UCSD-AML1 (cell line): ENCODE results near the gene SLC13A1.
A peak's percentile ranks its signal among the peaks of the same experiment; 100 is the strongest.

ENCODE experiments used
- DNase-seq: peaks from one replicate; lab custom pipeline; 2025; ENCODE audit not compliant: unreplicated experiment; lab: John Stamatoyannopoulos, UW

SLC13A1 gene

DNA sequence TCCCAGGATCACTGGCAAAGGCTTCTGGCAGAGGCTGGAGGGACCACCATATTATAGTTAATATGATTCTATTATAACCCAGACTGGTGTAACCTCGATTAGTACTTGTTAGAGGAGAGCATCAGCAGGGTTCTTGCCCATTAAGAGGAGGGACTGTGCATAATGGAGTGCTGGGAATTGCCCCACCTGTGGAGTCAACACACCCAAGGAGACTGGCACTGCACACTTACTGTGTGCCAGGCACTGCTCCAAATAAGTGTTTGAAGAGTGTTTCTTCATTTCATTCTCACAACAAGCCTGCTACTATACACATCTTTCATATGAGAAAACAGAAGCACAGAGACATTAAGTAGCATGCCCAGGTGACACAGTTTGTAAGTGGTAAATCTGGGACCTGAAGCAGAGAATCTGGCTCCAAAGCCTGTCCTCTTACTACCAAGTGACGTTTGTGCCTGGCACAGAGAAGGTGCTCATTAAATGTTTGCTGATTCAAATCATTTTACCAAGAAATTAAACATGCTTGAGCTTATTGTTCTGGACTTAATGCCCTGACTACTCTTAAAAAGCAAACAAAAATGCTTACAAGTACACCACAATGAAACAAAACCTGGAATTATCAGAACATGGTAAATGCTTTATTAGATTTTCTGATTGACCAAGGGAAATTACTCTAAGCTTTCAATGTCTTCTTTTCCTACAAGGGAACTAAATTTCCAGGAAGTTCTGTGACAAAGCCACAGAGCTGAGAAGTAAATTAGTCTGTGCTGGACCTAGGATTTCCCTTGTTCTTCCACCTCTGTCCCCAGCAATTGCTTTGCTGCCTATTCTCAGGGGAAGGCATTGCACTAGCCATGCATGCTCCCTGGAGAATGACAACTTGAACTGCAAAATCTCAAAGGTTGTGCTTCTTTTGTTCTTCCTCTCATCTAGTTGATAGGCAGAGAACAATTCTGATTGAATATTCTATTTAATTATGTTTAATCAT, 809 bp downstream of the SLC13A1 start:
- DNase-seq = no peak

GRCh38 chr7:123198111-123198510, 1.7 kb downstream of the SLC13A1 start:
- DNase-seq = no peak

DNA sequence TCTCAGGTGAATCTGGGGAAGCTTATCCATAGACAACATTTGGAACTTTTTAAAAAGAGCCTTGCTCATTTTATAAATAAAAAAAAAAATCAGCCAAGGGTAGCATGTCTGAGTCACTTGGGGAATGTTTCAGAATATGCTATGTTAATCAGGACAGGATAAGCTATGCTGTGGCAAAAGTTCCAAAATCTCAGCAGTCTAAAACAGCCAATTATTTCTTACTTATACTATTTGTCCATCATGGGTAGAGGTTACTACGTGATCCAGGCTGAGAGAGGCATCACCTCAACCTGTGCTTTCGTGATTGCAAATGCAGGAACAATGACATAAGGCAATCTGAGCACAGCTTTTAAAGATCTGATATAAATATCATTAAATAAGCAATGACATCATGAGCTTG, 6.5 kb downstream of the SLC13A1 start:
- no peak for DNase-seq

GRCh38 chr7:123191132-123191531, 8.6 kb downstream of the SLC13A1 start:
- no peak for DNase-seq

DNA sequence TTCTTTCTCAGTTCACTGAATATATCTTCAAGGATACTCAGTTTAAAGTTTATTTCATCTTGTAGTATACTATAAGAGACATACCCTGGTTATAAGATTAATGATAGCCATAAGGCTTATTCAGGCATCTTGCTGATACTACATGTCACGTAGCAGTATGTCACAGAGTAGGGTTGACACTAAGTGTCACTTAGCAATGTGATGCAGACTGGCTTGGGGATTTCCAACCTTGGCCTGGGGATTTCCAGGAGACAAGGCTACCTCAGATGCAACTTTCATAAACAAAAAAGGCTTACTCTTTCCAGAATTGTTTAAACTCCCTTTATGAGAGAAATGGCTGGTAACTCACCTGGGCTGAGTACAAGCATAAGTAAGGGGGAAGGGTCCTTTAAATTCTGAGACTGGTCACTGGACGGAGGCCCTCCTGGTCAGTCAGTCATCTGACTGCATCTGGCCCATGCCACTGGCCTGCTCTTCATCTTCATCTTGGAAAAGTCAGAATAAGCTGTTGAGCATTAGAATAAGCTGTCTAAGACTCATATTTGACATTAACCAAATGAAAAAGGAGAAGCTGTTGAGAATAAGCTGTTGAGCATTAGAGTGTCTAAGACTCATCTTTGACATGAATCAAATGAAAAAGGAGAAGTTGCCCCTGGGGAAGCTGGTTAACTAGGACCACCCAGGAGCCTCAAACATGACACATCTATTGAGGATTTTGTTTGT, 9.5 kb downstream of the SLC13A1 start:
- DNase-seq = no peak

DNA sequence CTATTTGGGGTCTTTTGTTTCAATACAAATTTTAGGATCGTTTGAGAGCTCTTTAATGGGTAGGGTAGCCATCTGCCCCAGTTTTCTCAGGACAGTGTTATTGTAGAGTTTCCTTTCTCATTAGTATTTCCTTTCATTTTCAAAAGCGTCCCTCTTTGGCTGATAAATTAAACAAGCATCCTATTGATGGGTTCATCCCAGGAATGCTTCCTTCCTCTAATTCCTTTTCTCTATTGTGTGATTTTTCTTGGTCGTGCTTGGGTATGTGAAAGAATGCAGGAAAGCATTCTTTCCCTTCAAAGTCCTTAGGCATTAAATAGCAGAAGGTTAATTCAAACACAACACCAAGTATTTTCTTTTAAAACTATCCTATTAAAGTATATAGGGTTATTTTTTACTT, 14.0 kb downstream of the SLC13A1 start:
- no peak for DNase-seq

- no peak for DNase-seq
These were observed 15.5 kb downstream of the SLC13A1 start for GRCh38 chr7:123184271-123184670.

DNA sequence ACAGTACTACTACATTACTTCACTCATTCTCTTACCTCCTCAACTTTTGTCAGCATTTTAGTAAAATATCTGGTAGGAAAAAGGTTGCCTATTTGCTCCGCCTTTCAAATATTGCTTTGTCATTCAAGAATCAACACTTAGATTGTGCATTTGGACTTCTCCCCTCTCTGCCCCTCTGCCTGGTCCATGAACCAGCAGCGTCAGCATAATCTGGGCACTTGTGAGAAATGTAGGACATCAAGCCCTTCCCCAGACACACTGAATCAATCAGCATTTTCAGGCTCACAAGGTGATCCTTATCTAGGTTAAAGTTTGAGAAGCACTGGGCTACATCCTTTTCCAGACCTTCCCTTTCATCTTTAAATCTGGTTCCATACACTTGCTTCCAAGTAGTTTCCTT, 16.3 kb downstream of the SLC13A1 start:
- DNase-seq = no peak

GRCh38 chr7:123177442-123177841, 22.3 kb downstream of the SLC13A1 start:
- DNase-seq = no peak

DNA sequence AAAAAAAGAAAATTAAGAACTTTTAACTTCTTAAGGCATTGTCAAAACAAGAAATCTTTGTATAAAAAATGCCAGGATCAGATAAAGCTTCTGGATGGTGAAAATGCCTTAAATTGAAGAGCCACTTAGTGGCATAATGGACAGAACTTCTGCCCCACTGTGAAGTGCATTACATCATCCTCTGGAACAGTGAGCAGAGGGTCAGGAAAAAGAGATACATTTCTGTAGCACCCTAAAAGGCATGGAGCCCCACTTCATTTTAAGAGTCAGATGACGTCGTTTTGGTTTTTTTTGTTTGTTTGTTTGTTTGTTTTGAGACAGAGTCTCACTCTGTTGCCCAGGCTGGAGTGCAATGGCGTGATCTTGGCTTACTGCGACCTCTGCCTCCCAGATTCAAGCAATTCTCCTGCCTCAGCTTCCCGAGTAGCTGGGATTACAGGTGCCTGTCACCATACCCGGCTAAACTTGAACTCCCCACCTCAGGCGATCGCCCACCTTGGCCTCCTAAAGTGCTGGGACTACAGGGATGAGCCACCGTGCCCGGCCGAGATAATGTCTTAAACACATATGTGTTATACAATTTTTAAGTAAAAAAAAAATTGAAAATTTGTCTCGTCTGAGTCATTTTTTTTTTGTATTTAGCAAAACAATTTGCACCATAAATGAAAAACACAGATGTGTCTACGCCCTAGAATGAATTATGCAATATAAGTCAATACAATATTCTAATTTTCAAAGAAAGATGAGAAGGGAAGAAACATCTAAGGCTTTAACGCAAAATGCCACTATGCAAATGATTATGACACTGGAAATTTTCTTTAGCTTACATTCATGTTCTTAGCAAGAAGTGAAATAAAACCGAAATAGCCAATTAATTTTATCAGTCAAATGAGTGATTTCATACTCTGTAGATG, 29.2 kb downstream of the SLC13A1 start:
- no peak for DNase-seq

- DNase-seq = no peak
These were observed 30.7 kb downstream of the SLC13A1 start for GRCh38 chr7:123169065-123169464.

DNA sequence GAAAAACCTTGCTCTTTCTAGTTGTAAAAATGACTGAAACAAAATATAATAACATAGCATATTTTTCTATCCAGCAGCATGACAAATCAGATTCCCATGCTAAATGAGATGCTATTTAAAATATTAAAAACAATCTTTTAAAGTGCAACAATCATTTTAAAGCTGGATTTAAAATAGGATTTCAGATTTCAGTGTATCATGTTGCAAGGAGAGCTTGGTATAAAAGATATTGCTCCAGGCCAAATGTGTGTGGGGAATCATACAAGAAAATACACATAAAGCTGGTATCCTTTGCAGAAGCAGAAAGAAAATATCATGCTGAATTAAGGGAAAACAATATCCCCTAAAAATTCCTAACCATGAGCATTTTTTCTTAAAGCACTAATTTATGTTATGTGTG, 42.2 kb downstream of the SLC13A1 start:
- no peak for DNase-seq

DNA sequence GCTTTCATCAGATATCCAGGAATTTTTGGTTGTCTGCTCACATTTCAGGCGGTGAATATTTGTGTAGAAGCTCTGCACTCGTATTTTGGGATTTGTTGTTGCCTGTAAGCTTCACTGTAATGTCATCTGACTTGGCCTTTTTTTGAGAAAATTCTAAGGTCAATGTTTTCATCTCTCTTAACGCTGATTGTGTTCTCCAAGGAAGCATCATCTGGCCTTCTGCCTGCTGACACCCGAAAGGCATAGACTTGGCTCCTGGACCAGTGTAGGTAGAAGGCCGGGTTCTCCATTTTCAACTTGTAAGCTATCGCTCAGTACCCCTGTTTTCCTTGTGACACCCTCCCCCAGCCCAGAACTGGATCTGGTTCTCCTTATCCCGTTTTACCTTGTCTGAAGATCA, 44.2 kb downstream of the SLC13A1 start:
- DNase-seq = no peak

DNA sequence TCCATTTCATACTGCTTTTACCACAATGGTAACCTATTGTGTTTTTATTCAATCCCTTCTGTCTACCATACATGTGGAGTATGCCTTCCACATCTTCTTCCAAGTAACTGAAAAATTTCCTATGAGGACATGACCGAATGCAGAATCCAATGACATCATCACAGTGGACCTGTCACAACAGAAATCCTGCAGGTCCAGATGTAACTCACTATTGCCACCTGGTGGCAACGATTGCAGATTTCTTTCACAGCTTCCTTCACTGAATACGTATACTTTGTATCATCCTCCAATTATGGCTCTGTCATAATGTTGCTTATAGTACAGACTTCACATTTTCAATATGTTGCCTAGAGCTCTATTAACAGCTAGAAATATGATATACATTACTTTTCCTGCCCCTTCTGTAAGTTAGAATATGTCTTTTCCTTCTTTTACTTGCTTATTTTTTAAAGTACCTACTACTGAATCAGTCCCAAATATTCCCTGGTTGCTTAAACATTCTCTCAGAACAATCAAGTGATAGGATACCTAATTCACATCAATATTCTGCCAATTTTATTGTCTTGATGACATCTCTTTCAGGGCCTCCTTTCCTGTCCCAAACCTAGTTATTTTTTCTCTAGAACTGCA, 45.4 kb downstream of the SLC13A1 start:
- DNase-seq = peak; percentile 7

DNA sequence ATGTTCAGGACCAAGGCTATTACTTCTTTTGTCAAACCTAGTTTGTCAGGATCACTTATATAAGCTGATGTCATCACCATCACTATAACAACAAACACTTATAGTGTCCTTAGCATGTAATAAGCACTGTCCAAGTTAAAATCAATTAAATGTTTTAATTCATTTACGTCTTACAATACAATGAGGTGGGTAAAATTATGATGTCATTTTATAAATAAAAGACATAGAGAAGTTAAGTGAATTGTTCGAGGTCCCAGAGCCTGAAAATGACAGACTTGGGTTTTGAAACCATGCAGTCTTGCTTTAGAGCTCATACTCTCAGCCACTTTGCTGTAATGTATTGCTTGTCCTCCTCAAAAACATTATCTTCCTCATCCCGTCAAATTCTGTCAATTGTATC, 48.3 kb downstream of the SLC13A1 start:
- no peak for DNase-seq

GRCh38 chr7:123148813-123149212, 51.0 kb downstream of the SLC13A1 start:
- no peak for DNase-seq

- DNase-seq = no peak
These were observed 56.3 kb downstream of the SLC13A1 start for GRCh38 chr7:123143252-123144006.

DNA sequence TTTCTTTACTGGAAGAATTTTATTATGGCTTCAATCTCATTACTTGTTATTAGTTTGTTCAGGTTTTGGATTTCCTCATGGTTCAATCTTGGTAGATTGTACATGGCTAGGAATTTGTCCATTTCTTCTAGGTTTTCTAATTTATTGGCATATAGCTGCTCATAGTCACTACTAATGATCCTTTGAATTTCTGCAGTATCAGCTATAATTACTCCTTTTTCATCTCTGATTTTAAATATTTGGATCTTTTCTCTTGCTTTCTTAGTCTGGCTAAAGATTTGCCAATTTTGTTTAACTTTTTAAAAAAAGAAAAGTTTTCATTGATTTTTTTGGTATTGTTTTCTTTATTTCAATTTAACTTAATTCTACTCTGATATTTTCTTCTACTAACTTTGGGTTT, 59.2 kb downstream of the SLC13A1 start:
- DNase-seq = no peak

DNA sequence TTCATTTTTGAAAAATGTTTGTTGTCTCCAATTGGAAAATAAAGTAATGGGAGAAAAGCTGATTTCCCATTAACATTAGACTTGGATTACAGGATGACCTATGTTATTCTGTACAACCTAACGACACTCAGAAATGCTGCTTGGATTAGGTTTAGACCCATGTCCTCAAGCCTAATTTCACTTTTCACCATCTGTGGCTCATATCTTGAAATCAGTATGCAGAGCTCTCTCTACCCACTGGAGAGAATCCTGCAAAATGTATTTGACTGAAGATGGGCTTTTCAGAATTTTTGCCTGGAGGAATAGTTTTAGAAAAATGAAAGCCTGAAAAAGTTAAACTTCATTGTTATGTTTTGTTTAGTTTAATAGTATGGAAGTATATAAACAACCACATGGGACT, 63.8 kb downstream of the SLC13A1 start:
- no peak for DNase-seq

DNA sequence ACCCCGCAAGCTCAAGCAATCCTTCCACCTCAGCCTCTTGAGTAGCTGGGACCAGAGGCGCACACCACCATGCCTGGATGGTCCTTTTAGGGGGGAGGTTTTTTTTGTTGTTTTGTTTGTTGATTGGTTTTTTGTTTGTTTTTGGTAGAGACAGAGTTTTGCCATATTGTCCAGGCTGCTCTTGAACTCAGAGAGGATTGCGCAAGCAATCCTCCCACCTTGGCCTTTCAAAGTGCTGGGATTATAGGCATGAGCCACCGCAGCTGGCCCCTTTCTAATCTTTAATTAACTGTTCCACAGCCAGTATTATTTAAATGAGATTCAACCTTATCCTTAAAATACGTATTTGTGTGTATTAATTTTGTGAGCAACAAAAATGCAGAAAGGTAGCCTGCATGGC, 65.8 kb downstream of the SLC13A1 start:
- no peak for DNase-seq
